Amniotic epithelial cell (primary cell): ENCODE measurements around the gene SLC4A1AP.

Source experiments
- DNase-seq: peaks from one replicate; pipeline ENCODE4 v3.0.0-alpha.2; 2010; ENCODE audit warnings: low read depth

Gene SLC4A1AP

GRCh38 chr2:27741673-27742072 lies 78.0 kb downstream of the SLC4A1AP start:
- no peak for DNase-seq

- no peak for DNase-seq
These were observed 78.9 kb downstream of the SLC4A1AP start for GRCh38 chr2:27742571-27742970.
